ENCODE measurements around the gene SCN10A. TPM values are rescaled to one million over a fixed set of nuclear protein-coding genes. Genes with fewer than 3 reads are reported as not detected.

SCN10A gene
- total RNA-seq, 1 donor from 2014 or later = not detected

- Mint-ChIP-seq H3K27me3 (ENCODE audit: low read depth) (peaks cover 7% of the 10 kb centered on the region), H3K4me1 (ENCODE audit: low read depth) (peaks cover 8% of the 10 kb centered on the region), H3K9me3 (ENCODE audit: low read depth) (no peaks in the 10 kb centered on the region), H3K4me3 (ENCODE audit: unreplicated experiment) (no peak overlapping the region), H3K36me3 (ENCODE audit: low read depth) (no peaks in the 10 kb centered on the region), H3K27ac (ENCODE audit: unreplicated experiment) (no peak overlapping the region)
- no peak for DNase-seq (ENCODE audit: low spot score)
- TF ChIP-seq, protein P1, sequence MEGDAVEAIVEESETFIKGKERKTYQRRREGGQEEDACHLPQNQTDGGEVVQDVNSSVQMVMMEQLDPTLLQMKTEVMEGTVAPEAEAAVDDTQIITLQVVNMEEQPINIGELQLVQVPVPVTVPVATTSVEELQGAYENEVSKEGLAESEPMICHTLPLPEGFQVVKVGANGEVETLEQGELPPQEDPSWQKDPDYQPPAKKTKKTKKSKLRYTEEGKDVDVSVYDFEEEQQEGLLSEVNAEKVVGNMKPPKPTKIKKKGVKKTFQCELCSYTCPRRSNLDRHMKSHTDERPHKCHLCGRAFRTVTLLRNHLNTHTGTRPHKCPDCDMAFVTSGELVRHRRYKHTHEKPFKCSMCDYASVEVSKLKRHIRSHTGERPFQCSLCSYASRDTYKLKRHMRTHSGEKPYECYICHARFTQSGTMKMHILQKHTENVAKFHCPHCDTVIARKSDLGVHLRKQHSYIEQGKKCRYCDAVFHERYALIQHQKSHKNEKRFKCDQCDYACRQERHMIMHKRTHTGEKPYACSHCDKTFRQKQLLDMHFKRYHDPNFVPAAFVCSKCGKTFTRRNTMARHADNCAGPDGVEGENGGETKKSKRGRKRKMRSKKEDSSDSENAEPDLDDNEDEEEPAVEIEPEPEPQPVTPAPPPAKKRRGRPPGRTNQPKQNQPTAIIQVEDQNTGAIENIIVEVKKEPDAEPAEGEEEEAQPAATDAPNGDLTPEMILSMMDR (IDR thresholded peaks at IDR 0.05) = no peak
Observed at GRCh38 chr3:38837358-38837757, 21.3 kb upstream of the SCN10A start.

DNA sequence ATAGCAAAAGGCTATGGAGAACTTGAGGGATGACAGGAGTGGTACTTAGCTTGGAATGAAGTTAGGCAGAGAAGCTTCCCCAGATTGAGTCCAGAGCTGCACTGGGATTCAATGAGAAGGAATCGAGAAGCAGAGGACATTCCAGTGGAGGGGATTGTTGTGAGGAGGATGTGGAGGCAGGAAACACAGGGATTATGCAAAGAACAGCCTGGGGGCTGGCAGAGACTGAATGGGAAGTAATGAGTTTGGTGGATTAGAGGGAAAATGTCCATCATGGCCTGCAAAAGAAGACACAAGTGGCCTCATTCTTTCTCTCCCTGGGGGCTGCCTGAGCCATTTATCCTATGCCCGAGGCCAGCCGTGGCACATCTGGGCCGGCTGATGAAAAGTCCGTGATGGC, 20.5 kb upstream of the SCN10A start:
- Mint-ChIP-seq H3K27ac (ENCODE audit: unreplicated experiment) (no peak overlapping the region), H3K9me3 (ENCODE audit: low read depth) (no peaks in the 10 kb centered on the region), H3K36me3 (ENCODE audit: low read depth) (no peaks in the 10 kb centered on the region), H3K4me3 (ENCODE audit: unreplicated experiment) (no peak overlapping the region), H3K27me3 (ENCODE audit: low read depth) (peaks cover 5% of the 10 kb centered on the region), H3K4me1 (ENCODE audit: low read depth) (peaks cover 8% of the 10 kb centered on the region)
- no peak for DNase-seq (ENCODE audit: low spot score)
- TF ChIP-seq, protein P1 (IDR thresholded peaks at IDR 0.05) = no peak

- no peak overlapping the region for H3K27ac Mint-ChIP-seq (ENCODE audit: unreplicated experiment)
- no peak for DNase-seq (ENCODE audit: low spot score)
- no peaks in the 10 kb centered on the region for H3K9me3 Mint-ChIP-seq (ENCODE audit: low read depth)
- no peaks in the 10 kb centered on the region for H3K36me3 Mint-ChIP-seq (ENCODE audit: low read depth)
- peaks cover 8% of the 10 kb centered on the region for H3K4me1 Mint-ChIP-seq (ENCODE audit: low read depth)
- no peak overlapping the region for H3K4me3 Mint-ChIP-seq (ENCODE audit: unreplicated experiment)
- TF ChIP-seq, protein P1 (IDR thresholded peaks at IDR 0.05) = no peak
- H3K27me3 Mint-ChIP-seq (ENCODE audit: low read depth) = peaks cover 4% of the 10 kb centered on the region
Observed at GRCh38 chr3:38835939-38836338, 19.9 kb upstream of the SCN10A start.

GRCh38 chr3:38834717-38835116, 18.7 kb upstream of the SCN10A start:
- Mint-ChIP-seq H3K9me3 (ENCODE audit: low read depth) (no peaks in the 10 kb centered on the region), H3K36me3 (ENCODE audit: low read depth) (no peaks in the 10 kb centered on the region), H3K4me3 (ENCODE audit: unreplicated experiment) (no peak overlapping the region), H3K27ac (ENCODE audit: unreplicated experiment) (no peak overlapping the region), H3K4me1 (ENCODE audit: low read depth) (peaks cover 8% of the 10 kb centered on the region), H3K27me3 (ENCODE audit: low read depth) (peaks cover 2% of the 10 kb centered on the region)
- no peak for DNase-seq (ENCODE audit: low spot score)
- TF ChIP-seq, protein P1 (IDR thresholded peaks at IDR 0.05) = no peak

DNA sequence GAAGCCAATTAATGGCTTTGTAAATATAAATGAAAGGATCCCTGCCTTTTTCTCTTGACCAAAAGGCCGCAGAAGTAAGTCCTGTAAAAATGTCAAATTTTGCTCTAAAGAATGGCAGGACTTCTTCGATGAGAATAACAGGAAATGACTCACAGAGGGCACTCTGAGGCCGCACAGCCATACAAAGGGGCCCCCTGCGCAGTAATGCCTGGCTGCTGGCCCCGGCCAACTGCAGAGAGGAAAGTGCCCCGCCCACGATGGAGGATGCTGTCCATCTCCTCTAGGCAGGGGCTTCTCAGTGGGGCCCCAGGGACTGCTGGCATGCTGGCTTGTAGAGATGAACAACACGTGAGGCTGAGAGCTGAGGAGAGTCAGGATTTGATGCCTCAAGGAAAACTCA, 18.1 kb upstream of the SCN10A start:
- no peaks in the 10 kb centered on the region for H3K36me3 Mint-ChIP-seq (ENCODE audit: low read depth)
- no peak for DNase-seq (ENCODE audit: low spot score)
- no peaks in the 10 kb centered on the region for H3K27me3 Mint-ChIP-seq (ENCODE audit: low read depth)
- no peaks in the 10 kb centered on the region for H3K9me3 Mint-ChIP-seq (ENCODE audit: low read depth)
- H3K4me1 Mint-ChIP-seq (ENCODE audit: low read depth) = peaks cover 13% of the 10 kb centered on the region
- H3K4me3 Mint-ChIP-seq (ENCODE audit: unreplicated experiment) = no peak overlapping the region
- TF ChIP-seq, protein P1 (IDR thresholded peaks at IDR 0.05) = no peak
- no peak overlapping the region for H3K27ac Mint-ChIP-seq (ENCODE audit: unreplicated experiment)

Measured in chondrocyte (in vitro differentiated cells).